ENCODE data around the gene ITGA2.
A peak's percentile ranks its signal among the peaks of the same experiment; 100 is the strongest.

Gene ITGA2

DNA sequence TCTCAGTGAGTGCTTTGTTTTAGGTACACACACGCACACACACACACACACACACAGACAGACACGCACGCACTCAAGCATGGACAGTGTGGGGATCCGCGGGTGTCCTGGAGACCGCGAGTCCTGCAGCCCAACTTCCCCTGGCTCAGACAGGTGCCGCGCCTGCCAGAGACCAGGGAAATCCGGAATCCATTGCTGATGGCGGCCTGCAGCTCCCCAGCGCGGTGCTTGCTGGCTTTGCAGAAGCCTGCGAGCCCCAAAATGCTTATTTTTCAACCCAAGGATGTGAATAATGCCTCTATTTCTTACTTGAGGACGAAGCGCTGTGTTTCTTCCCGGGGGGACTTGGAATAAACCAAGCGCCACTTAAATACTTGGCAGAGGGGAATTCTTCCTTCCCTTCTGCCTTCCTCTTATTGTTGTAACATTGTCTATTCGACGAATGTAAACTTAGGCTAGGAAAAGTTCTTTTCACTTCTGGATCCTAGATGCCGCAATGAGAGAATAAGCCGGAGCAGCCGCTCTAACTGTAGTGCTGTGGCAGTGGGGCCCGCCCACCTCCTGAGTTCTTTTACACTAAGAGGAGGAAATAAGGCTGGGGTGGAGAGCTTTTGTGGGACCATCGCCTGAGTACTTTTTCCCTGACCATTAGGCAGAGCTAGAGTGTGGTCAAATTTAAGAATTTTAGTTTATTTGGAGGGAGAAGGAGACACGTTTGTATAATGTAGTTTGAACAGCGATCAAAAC, 802 bp downstream of the ITGA2 start:
- peak; percentile 29 to 45 for DNase-seq

GRCh38 chr5:52990528-52990925, 1.4 kb downstream of the ITGA2 start:
- no peak for DNase-seq

GRCh38 chr5:52993367-52993766, 4.2 kb downstream of the ITGA2 start:
- no peak for DNase-seq

- no peak for DNase-seq
These were observed 5.1 kb downstream of the ITGA2 start for GRCh38 chr5:52994266-52994665.

DNA sequence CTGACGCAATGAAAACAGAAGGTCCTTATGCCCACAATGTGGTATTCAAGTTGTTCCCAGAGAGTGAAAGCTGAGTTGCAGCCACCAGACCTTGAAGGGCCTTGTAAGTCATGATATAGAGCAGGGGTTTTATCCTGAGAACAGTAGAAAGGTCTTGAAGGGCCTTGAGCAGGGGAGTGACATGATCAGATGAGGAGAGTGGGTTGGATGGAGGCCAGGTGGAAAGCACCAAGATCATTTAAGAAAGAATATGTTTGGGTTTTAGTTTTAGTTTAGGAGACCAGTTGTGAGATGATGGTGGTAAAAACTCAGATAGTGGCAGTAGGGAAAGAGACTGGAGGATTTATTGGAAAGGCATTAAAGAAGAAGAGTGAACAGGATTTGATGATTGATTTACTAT, 5.9 kb downstream of the ITGA2 start:
- no peak for DNase-seq

GRCh38 chr5:52995914-52996313, 6.8 kb downstream of the ITGA2 start:
- no peak for DNase-seq

GRCh38 chr5:52996979-52997378, 7.8 kb downstream of the ITGA2 start:
- DNase-seq, result no peak

GRCh38 chr5:52997424-52997823, 8.3 kb downstream of the ITGA2 start:
- no peak for DNase-seq

GRCh38 chr5:52998552-52999313, 9.6 kb downstream of the ITGA2 start:
- no peak for DNase-seq

GRCh38 chr5:52999344-52999949, 10.3 kb downstream of the ITGA2 start:
- no peak for DNase-seq

DNA sequence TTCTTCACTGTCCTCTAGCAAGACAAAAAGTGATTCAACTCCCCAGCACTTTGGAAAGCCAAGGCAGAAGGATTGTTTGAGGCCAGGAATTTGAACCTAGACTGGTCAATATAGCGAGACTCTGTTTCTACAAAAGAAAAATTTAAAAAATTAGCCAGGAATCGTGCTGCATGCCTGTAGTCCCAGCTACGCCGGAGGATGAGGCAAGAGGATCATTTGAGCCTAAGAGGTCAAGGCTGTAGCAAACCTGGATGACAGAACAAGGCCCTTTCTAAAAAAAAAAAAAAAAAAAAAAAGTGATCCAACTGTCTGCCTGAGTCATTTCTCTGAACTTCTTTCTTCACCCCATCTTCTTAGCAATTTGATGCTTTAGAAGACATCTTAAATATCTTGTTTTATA, 12.4 kb downstream of the ITGA2 start:
- no peak for DNase-seq

DNA sequence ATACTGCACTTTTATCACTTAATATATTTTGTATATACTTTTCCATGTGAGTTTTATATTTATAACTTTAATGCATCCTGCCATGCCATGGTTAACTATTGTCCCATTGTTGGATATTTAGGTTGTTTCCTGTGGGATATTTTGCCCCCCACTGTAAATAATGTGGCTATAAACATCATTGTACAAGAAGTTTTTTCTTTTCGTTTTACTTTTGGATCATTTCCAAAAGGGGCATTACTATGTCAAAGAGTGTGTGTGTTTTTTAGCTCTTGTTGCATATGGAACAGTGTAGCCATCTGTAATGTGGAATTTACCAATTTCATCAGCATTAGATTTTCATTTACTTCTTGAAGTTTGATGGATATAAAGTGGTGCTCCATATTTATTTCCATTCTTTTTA, 13.3 kb downstream of the ITGA2 start:
- no peak for DNase-seq

DNA sequence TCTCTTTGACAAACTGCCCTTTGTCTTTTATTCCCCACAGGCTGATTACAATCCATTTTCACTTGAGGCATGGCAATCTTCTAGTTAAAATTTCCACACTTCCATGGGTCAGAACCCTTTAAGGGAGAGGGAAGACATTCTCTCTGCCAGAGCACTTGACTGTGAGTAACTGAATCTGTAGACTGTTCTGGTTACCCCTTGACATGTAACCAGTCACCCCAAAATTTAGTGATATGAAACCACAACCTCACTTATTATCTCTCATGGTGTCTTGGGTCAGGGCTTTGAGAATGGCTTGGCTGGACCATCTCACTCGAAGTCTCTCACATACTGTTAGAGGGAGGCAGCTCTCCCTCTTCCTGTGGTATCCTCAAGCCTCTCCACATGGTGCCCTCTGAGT, 14.0 kb downstream of the ITGA2 start:
- DNase-seq, result no peak

DNA sequence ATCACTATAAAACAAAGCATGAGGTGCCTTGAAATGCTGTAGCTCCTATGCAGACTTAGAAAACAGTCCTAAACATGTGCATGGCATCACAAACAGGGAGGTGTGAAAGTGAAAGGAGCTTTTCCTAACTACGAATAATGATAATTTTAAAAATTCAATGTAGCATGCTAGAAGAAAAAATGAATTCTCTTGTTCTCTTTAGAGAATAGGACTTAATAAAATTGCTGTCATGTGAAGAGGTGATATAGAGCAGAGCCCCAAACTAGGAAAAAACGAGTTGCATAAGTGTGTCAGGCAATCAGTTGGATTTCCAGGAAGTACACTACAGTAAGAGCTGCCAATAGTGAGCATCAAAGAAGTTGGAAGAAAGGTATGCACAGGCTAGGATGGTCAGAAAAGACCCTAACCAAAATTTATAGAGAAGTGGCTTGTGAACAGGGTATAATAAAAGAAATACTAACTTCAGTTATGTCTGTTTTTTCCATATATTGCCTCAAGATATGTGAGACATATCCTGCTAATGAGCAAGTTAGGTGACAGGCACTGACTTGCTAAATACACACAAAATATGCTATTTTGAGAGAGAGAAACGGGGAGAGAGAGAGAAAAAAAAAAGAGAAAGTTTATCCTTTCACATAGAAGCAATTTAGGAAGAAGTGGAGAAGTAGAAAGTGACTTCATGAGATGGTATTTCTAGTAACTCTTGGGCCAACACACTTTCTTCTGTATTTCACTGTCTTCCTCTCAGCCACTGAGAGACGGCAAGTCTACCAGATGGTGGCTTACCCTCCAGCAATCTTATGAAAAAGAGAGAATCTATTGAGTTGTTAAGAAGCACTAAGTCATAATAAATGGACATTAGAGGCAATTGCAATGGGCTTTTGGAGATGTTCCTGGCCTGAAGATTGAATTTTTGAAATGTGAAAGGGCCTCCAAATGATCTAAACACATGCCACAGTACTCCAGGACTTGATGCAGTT, 18.0 kb downstream of the ITGA2 start:
- no peak for DNase-seq

DNA sequence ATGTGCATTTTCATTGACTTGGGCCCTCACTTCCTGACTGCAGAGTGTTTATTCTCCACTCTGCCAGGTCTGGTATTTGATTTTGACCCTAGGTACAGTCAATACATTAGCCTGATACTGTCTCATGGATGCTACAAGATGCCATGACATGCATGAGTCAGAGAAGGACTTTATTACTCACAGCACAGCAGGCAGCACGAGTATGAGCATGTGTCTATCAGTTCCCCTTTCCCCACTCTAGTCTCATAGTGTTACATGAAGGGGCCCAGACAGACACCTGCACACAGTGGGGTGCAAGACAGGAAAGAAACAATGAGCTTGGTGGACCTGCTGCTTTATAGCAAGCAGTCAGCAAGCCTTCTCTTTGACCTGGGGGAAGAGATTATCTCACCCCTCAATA, 19.6 kb downstream of the ITGA2 start:
- DNase-seq, result peak; percentile 26 to 32

GRCh38 chr5:53009816-53010215, 20.7 kb downstream of the ITGA2 start:
- no peak for DNase-seq

GRCh38 chr5:53010814-53011213, 21.7 kb downstream of the ITGA2 start:
- no peak for DNase-seq

DNA sequence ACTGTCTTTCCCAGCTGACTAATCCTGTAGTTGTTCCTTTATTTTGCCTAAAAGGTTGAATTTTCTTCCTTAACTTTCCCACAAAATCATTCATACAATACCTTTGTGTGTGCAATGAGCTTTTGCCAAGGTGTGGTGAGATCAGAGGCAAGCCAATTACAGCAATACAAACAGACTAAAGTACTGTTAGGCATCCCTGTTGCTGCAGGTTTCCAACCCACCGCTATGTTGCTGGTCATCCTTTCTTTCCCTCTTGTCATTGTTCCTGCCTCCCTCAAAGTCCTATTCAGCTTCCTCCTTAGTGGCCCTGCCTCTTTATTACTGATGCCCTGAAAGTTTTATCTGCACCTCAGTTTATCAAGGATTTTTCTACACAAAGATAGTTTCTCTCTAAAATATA, 22.1 kb downstream of the ITGA2 start:
- no peak for DNase-seq

GRCh38 chr5:53013857-53014256, 24.7 kb downstream of the ITGA2 start:
- DNase-seq, result no peak

- DNase-seq, result no peak
These were observed 28.2 kb downstream of the ITGA2 start for GRCh38 chr5:53017383-53017782.

DNA sequence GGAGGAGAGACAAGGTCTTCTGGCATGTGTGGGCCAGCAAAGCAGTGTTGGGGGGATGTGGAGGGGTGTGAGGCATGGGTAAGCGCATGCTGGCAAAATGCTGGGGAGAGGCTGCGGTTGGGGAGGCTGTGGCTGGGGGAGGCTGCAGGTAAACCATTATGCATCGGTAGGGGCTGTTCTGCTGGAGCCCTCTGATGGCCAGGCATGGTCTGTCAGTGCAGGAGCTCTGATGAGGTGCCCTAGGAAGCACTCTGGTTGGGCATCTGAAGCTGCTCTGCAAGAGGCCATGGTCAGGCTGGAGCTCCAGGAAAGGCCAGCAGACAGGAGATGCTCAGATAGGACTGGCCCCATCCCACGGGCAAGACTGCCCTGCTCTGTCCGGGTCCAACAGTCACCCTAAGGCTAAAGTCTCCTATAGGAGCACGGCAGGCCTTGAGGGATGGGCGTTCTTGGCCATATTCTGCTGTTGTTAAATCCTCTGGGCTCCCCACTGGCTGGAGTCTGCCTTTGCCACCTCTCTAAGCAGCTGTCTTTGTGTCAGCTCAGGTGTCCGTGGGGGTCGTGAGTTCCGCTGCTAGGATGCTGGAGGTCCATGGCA, 28.7 kb downstream of the ITGA2 start:
- no peak for DNase-seq

- DNase-seq, result no peak
These were observed 30.2 kb downstream of the ITGA2 start for GRCh38 chr5:53019320-53019719.

Measured in Kasumi-1 (cell line).